Keratinocyte (primary cell): ENCODE measurements around the gene MGRN1.

ENCODE experiments used
- EZH2 ChIP-seq: IDR thresholded peaks from one replicate; pipeline ENCODE4 v1.6.1; 2012; ENCODE audit warnings: inconsistent platforms, mild to moderate bottlenecking, low read length, moderate library complexity
- TF ChIP-seq, protein P1 (sequence below), 3 experiments: IDR thresholded peaks in 1 of 3; conservative IDR thresholded peaks in 1 of 3; optimal IDR thresholded peaks in 1 of 3; 2 replicates in 2 of 3; 3 replicates in 1 of 3; pipeline versions ENCODE3 to v1.5.1; 2011; ENCODE audit warnings: low read length in 3 of 3, mild to moderate bottlenecking in 3 of 3, moderate library complexity in 2 of 3, control low read depth in 1 of 3, inconsistent platforms in 1 of 3; ENCODE audit not compliant: insufficient read depth in 2 of 3; ENCODE audit errors: extremely low read depth in 1 of 3

DNA sequence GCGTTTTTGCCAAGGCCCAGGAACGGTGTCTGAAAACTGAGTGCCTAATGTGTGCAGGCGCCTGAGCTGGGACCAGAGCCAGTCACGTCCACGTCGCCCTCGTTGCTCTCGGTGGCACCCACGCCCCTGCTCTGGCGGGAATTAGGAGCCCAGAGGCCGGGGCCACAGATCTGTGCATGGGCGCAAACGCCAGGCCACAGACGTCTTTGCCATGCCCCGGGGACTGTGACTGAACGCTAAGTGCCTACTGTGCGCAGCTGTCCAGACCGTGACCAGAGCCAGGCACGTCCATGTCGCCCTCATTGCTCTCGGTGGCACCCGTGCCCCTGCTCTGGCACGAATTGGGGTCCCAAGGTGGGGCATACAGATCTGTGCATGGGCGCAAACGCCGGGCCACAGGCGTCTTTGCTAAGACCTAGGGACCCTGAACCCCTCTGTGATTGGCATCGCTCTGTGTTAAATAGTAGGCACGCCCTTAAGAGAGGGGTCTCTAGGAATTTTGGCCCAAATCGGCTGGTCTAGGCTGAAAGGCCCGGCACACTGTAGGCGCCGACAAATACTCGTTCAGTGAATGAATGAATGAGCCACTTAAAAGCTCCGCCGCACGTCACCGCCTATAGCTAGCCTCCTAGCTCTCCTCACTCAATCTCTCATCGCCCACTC is 9.1 kb upstream of the MGRN1 start:
- TF ChIP-seq, protein P1, sequence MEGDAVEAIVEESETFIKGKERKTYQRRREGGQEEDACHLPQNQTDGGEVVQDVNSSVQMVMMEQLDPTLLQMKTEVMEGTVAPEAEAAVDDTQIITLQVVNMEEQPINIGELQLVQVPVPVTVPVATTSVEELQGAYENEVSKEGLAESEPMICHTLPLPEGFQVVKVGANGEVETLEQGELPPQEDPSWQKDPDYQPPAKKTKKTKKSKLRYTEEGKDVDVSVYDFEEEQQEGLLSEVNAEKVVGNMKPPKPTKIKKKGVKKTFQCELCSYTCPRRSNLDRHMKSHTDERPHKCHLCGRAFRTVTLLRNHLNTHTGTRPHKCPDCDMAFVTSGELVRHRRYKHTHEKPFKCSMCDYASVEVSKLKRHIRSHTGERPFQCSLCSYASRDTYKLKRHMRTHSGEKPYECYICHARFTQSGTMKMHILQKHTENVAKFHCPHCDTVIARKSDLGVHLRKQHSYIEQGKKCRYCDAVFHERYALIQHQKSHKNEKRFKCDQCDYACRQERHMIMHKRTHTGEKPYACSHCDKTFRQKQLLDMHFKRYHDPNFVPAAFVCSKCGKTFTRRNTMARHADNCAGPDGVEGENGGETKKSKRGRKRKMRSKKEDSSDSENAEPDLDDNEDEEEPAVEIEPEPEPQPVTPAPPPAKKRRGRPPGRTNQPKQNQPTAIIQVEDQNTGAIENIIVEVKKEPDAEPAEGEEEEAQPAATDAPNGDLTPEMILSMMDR (optimal IDR thresholded peaks at IDR 0.05 in 1 of 3, IDR thresholded peaks at IDR 0.05 in 1 of 3, conservative IDR thresholded peaks at IDR 0.05 in 1 of 3; ENCODE audit: extremely low read depth in 1 of 3, insufficient read depth in 2 of 3, low read length in 3 of 3) = no peak
- no peak for TF ChIP-seq EZH2
